ENCODE results near the gene PAX8.

The PAX8 gene

DNA sequence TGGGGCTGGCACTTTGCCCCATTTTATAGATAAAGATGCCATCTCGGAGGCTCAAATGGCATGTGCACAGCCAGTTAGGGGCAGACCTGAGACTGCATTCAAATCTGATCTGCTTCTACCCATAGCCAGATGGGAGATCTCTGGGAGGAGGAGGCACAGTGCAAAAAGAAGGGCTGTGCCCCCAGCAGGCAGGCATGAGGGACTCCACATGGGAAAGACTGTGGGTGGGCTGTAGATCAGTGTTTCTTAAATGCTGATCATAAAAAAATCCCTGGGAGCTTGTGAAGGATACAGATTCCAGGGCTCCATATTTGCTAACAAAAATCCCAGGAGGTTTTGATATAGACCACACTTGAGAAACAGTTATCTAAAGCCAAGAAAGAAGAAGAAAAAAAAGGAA, 15.2 kb downstream of the PAX8 start:
- no peak for DNase-seq

DNA sequence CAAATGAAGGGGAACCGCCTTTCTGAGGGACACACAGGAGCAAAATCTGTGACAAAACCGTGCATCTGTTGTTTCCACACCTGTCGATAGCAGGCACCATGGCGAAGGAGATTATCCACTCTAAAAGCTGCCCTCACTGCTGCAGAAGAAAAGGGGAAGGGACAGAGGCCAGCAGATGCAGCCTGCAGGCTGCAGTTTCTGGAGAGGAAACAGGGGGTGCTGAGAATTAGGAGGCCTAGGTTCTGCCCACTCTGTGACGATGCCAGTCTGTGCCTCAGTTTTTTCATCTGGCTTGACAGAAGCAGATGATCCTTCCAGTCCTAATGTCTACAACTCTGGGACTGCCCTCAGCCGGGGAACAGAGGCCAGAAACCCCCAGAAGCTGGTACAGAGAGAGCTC, 17.7 kb downstream of the PAX8 start:
- no peak for DNase-seq

DNA sequence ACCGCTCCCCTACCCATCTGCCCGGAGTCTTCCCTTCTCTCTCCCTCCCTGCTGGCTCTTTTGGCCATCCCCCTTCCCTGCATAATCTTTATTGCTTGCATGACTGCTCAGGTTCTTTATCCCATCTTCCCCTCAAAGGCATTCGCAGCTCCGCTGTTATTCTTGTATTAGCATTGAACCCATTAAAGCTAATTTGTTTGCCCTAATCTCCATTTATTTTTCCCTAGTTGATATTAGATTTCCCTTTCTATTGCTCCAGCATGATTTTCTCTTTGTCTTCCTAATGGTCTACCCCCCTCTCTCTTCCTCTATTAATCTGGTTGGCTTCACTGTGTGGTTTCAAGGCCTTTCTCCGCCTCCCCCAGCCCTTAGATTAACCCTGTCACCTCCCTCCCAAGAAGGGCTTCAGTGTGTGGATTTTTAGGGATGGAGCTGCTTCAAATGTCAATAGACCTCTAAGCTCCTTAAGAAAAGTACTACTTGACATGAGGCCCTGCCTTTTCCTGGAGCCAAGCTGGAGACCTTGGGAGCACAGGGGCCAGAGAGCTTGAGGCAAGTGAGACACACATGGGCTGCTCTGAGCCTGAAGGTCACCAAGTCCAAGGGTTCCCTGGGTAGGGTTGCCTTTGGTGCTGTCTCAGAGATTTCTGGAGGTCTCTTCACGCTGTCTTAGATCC, 20.1 kb downstream of the PAX8 start:
- DNase-seq, result no peak

DNA sequence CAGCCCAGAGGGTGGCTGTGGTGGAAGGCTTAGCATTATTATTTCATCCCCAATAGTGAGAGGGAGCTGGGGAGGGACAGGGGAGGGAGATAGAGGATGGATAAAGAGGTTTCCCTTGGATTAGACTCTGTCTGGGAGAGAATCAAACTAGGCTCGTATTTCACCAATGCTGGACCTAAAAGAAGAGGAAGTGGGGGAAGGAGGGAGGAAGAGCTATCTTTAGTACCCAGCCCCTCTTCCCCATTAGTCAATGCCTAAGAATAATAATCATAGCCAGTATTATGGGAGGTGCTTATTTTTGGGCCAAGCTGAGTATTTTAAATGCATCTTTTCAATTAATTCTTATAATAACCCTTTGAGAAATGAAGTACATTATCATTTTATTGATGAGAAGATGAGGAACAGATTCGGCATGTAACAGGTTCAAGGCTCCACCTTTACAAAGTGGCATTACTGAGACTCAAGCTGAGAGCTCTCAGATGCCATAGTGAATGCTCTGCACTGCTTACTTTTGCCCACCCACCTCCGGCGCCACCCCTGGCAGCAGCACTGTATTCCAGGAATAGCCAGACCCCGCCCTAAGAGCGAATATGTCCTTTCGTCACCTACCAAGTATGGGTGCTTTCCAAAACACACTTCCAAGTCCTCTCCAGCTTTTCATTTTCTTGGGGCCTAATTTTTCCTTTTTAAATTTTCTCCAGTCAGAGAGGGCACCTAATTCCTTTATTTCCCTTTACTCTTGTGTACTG, 21.0 kb downstream of the PAX8 start:
- no peak for DNase-seq

DNA sequence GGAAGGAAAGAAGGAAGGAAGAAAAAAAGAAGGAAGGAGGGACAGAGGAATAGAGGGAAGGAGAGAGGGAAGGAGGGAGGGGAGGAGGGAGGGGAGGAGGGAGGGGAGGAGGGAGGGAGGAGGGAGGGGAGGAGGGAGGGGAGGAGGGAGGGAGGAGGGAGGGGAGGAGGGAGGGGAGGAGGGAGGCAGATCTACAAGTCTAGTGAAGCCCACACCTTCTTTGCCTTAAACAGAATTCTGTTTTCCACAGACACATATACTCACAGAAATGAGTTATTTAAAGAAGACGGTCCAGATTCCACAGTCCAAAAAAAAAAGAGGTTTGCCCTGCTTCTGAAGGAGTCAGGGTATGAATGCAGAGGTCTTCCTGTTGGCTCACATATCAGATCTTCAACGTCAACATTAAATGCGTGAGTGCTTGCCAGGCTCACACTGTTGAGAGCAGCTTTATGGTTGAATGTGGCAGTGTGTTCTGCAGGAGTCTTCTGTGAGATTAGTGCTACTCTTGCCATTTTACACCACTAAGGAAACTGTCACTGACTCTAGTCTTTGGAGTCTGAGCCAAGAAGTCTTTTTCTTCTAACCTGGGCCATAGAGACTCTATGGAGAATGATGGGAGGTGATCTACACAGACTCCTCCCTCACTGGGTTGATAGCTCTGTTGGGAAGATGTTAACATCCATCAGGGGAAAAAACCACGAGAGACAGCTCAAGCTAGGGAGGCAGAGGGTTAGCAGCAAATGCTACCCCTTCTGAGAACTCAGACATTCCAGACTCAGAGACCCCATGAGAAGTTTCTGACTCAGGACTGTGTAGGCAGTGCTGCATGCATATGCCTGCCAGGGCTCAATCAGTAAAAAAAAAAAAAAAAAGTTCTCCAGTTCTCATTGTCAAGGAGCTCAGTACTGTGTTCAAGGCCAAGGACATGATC, 23.3 kb downstream of the PAX8 start:
- DNase-seq, result no peak

DNA sequence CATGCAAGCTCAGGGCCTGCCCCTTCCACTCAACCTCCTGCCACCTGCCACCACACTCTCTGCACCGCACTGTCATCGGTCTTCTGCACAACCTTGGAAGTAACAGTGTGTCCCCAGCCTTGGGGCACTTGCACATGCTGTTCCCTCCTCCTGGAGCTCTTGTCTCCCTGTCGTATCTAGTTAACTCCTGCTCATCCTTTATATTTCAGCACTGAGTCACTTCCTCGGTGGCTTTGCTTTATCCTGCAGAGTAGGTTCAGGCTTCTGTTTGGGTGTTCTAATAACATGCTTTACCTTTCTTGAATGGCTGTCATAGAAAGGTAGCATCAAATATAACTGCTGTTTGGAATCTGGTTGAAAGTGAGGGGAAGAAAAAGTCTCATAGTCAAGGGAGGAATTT, 25.3 kb downstream of the PAX8 start:
- no peak for DNase-seq

DNA sequence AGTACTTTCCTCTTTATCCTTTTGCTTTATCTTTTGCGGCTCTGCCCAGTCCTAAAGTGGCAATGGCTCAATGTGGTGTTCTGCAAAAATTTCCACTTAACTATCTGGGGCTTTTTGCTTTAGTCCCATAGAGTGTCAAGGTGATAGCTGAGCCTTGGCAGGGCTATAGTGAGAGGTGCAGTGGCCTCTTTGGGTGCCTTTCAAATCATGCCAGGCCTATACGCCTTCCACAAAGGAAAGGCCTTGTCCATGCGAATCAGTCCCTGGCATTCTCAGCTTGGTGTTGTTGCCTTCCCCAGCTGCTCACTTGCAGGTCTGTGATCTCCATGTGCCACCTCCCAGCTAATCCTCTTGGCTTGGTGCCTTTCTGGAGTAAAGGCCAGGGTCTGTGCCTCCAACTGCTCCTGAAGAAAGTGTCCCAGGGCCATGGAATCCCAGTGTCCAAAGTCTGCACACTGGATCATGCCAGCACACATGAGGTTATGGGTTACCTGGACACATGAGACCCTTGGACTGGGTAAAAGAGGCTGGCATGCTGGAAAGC, 26.6 kb downstream of the PAX8 start:
- no peak for DNase-seq

DNA sequence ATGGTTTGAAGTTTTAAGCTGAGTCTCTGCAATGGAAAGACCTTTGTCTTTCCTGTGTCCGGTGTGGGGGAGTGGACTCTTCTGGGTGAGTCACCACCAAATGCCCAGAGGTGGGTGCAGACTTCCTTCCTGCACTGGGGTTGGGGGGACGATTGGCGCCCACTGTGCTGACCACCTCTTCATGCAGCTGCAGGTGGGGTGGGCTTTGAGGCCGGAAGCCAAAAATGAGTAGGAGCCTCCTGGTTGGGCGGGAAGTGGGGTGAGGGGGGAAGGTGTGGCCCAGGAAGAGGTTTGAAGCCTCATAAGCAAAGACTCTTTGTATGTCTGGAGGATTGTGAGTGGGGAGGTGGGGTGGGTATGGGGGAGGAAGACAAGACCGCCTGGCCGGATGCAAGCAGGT, 27.6 kb downstream of the PAX8 start:
- peak in 1 of 2 donors; percentile 45 for DNase-seq

DNA sequence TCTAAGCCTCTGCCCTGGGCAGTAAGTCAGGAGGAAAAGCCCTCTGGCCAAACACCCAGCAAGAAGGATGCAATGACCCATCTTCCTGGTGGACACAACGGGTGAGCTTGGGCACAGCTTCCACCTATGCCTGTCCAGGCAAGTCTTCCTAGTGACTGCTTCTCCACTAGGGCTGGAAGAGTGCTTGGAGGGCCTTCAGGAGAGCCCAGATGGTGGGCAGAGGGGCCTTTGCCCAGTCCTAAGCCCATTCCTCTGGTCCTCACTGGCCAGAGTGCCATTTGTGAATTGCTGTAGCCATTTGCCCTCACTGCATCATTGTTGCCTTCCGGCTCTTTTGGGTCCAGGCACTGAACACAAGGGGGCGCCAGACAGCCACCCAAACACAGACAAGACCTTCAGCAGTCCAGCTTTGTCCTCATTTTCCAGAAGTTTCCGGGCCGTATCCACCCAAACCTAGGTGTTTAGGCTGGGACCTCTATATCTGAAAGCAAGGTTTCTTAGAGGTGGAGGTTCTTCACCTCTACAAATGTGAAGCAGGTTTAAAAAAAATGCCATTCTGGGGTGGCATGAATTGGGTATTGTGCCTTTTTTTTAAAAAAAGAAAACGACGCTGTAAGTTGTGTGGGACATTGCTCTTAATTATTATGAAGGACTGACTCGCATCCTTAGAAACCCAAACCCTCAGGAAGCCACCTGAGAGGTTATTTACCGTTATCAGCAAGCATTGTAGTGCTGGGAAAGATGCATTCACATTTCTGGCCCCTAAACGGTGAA, 29.5 kb downstream of the PAX8 start:
- peak; percentile 73 to 81 for DNase-seq

DNA sequence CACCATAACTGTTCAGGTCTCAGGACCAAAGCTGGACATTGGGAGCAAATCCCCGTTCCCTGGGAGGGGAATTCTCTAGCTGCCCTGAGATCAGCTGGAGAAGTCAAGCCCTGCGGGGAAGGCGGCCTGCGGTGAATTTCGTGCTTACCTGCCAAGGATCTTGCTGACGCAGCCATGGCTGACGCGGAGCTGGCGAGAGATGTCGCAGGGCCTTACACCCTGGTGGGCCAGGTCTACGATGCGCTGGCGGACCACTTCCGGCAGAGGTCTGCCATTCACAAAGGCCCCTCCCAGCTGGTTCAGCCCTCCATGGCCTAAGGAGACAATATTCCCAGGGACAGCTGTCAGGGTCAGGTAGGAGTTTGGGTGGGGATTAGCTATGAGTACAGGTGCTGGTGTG, 32.1 kb downstream of the PAX8 start:
- no peak for DNase-seq

DNA sequence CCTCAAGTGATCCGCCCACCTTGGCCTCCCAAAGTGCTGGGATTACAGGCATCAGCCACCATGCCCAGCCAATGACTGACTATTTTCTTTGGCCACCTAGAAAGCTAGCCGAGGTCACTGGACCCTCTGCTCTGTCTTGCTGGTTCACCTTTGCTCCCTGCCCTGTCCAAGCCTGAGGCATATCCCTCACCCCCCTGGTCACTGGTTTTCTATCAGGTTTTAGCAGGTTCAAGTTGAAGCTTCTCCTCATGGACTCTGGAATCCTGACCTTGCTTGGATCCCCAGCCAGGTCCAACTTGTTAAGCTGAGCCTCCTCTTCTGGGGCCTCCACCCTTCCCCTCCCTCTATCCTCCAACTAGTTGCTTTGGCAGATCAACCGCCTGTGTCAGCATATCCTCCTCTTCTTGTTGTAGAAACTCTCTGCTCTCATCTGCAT, 33.4 kb downstream of the PAX8 start:
- no peak for DNase-seq

DNA sequence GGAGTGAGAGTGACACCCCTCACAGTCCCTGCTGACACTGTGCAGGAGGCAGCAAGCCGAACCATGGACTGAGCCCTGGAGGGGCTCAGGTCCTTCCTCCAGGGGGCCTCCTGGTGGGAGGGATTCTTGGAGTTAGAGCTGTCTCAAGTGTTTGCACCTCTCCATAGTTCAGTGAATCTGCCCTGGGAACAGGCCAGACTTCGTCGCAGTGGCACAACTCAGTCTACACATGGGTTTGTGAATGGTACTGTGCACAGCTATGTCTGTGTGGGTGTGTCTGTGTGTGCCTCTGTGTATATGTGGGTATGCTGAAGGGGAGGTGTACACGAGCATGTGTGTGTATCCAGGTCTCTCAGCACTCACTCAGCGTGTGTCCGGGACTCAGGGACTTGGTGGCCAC, 36.4 kb downstream of the PAX8 start:
- DNase-seq, result no peak

DNA sequence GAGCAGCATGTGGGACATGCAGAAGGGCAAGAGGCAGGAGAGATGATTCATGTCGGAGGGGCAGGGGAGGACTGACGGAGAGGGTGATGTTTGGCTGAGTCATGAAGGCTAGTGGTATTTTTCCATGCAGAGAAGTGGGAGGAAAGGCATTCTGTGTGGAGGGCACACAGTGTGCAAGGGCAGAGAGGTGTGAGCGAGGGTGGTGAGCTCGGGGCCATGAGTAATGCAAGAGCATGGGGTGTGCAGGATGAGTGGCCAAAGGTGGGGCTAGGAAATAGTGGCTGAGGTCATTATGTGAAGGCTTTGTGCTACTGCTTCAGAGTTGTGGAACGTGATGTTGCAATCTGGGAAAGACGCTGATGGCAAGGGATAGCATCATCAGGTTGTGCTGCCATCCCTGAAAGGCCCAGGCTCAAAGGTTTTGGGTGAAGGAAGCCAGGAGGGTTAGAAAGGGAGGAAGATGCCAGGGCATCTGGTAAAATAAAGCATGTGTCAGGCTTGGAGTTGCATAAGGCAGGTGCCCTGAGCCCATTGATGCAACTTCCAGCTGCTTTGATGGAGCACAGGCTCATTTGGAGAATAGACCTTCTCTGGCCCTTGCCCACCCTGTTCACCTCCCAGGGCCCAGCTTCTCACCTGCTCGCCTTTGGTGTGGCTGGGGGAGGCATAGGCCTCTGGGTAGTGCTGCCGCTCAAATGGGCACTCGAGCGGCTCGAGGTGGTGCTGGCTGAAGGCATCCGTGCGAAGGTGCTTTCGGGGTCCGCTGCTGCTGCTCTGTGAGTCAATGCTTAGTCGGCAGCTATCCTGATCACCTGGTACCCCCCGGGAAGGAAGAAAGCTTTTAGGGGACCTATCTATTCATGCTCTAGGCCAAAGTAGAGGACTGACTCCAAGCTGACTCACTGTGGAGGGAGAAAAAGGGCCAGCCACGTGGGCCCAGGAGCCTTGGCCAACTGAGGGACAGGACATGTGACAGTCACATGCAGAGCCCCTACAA, 37.5 kb downstream of the PAX8 start:
- peak in 1 of 2 donors; percentile 23 for DNase-seq

DNA sequence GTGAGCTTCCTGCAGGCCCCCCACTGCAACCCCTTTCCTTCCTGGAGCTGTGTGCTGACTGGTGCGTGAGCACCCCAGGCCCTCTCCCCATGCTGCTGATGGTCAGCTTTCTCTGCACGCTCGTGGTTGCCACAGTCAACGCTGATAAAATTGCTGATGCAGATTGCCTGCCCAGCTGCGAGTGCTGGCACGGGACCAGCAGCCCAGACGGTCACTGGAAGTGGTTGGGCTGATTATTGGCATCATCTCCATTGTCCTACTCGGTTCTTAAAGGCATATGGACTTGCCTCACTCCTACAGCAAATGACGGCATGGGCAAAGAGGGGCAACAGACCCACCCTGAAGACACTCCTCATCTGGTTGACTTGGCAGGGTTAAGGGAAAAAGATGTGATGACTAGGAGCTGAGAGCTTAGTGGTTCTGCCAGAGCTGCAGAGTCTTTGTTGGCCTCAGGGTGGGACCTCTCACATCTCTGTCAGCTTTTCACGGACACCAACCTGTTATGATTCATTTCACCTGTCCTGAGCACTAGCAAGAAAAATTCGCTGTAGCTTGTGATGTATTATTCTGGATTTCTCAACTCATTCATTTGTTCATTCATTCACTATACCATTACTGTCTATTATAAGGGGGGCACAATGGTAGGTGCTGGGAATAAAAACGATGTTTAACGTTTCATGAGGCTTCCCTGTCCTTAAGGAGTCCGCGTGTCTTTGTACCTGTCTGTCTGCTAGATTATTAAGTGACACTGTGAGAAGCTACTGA, 38.4 kb downstream of the PAX8 start:
- no peak for DNase-seq

DNA sequence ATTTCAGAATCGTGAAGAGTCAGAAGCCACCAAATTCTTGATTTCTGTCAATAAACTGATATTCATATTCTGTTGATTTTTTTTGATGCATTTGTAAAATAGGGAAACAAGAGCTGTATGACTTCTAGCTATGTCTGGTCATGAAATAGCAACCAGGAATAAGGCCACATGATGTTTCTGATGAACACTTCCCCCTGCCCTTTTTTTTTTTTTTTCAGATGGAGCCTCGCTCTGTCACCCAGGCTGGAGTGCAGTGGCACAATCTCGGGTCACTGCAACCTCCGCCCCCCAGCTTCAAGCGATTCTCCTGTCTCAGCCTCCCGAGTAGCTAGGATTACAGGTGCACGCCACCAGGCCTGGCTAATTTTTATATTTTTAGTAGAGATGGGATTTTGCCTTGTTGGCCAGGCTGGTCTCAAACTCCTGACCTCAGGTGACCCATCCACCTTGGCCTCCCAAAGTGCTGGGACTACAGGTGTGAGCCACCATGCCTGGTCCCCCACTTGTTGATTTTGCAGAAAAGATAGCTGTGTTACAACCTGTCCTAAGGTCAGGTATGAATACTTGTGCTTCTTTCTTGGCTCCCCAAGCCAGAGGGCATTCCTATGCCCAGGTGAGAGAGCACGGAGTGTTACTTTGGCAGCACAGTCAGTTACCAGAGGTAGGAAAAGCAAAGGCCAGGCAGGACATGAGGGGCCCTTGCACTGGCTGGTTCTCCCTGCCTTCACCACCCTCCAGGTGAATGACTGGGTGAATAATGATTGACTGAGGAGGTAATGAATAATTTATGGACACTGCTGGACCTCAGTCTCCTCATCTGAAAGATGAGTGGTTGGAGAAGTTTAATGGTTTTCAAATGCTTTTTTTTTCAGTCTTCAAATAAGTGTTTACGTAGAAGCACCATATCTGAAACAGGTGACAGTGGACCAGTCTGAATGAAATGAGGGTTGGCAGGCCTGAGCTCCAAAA, 39.6 kb downstream of the PAX8 start:
- DNase-seq, result no peak

DNA sequence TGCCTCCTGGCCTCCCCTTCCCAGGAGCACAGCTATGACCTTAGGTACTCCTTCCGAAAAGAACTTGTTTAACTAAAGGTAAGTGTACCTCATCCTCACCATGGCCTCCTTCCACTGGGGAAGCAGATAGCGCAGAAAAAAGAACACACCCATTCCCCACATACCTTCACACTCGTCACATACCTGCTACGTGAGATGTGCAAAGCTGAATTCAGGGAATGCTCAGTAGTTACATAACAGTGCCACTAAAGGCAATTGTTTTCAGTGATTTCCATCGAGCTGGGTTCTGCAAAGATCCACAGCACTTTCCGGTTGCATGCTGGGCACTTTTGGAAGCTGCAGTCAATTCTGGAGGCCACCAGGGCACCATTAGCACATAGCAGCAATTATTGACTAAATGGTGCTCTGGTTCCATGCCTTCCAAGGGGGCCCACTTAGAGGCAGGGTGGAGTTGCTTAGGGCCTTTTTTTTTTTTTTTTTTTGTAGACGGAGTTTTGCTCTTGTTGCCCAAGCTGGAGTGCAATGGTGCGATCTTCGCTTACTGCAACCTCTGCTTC, 41.0 kb downstream of the PAX8 start:
- no peak for DNase-seq

DNA sequence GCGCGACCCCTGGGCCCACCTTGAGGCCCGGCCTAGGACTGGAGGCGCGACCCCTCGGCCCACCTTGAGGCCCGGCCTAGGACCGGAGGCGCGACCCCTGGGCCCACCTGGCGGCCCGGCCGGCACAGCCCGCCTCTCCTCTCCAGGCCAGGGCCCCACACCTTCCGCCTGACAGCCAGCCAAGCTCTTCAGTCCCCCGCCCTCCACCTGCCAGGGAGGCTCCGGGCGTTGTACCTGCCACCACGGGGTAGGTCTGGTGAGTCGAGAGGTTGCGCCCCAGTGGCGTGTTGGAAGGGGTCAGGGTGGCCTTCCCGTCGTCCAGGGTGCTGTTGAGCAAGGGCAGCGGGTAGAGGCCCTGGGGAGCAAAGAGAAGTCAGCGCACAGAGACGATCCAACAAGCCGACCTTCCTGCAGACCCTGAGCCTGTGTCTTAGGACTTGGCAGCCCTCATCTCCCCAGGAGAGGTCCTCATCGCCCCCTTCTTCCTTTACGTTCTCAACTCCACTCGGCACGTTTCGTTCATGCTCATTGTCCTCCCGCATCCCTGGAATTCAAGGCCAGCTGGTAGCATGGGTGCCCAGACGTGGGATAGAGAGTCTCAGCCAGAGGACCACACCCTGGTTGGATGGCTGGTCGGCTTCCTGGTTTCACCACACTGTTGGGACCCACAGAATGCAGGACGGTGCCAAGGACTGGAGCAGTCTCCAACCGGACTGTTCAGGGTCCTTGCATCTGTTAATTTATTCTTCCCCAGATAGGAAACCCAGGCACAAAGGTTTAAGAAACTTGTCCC, 42.2 kb downstream of the PAX8 start:
- no peak for DNase-seq

All from CD4-positive, alpha-beta T cell treated with Interferon alpha-2 for 1 hour (primary cell).